HepG2 (cell line): ENCODE measurements around the gene GBP4. TPM values are rescaled to one million over a fixed set of nuclear protein-coding genes. Genes with fewer than 3 reads are reported as not detected.

Experiments
- ATAC-seq: fragments of 200-7000 bp; cut with Tn5 transposase; 3 replicates; pipeline ENCODE4 v1.9.1; 2020; ENCODE audit warnings: mild to moderate bottlenecking, moderate library complexity
- BruUV-seq: library from RNA; stranded (reverse); fragments of 400-500 nt; replicated peaks from 2 replicates; lab custom pipeline; 2021; lab: Mats Ljungman, UMichigan
- CTCF ChIA-PET: fragments of 300-600 bp; formaldehyde crosslinking; extraction: SDS; loops from one replicate; lab custom pipeline; 2021; ENCODE audit warnings: low total read pairs, inconsistent platforms, low intra/inter-chr PET ratio; lab: Yijun Ruan, JAX
- POLR2A ChIA-PET: fragments of 350-600 bp; sonication (Branson Sonifier 250); formaldehyde crosslinking; loops from one replicate; lab custom pipeline; 2020; ENCODE audit warnings: antibody characterized with exemption, inconsistent platforms; lab: Yijun Ruan, JAX
- DNase-seq: peaks from one replicate; pipeline ENCODE4 v3.0.0-alpha.2; 2015; ENCODE audit warnings: low spot score
- FAIRE-seq: peaks from 3 replicates; lab custom pipeline; 2011; peaks lifted over from hg19 to GRCh38; lab: Jason Lieb, UNC
- H2AFZ ChIP-seq: one replicate; pipeline ENCODE4 v1.6.1; 2011; ENCODE audit warnings: low read length, inconsistent platforms
- H3K27ac ChIP-seq: fragments of 300-600 bp; 3 replicates; pipeline ENCODE4 v1.8.0; 2011; ENCODE audit warnings: mixed run types, mild to moderate bottlenecking, mixed read lengths, low read length, inconsistent platforms; ENCODE audit not compliant: insufficient read depth; ENCODE audit errors: extremely low read length
- H3K27me3 ChIP-seq, 2 experiments: fragments of 200-600 bp in 1 of 2; 2 replicates in 1 of 2; 3 replicates in 1 of 2; pipeline versions ENCODE4 v1.6.0 to v1.8.0; 2011; ENCODE audit warnings: low read length in 2 of 2, mild to moderate bottlenecking in 2 of 2, moderate library complexity in 2 of 2, inconsistent platforms in 1 of 2; ENCODE audit not compliant: insufficient read depth in 2 of 2, control insufficient read depth in 1 of 2
- H3K36me3 ChIP-seq, 2 experiments: fragments of 200-600 bp in 1 of 2; replicated peaks in 1 of 2; 2 replicates in 1 of 2; 3 replicates in 1 of 2; pipeline versions ENCODE4 v1.5.1 to v1.8.0; 2011; ENCODE audit warnings: low read length in 2 of 2, inconsistent platforms in 1 of 2; ENCODE audit not compliant: insufficient read depth in 2 of 2, control insufficient read depth in 1 of 2
- H3K4me1 ChIP-seq: 2 replicates; pipeline ENCODE4 v1.5.1; 2012; ENCODE audit warnings: low read length, inconsistent platforms; ENCODE audit not compliant: insufficient read depth
- H3K4me2 ChIP-seq: 2 replicates; pipeline ENCODE4 v1.6.0; 2011; ENCODE audit warnings: low read depth, low read length, inconsistent platforms
- H3K4me3 ChIP-seq, 3 experiments: fragments of 200-600 bp in 1 of 3; sonication (generic), shearing (Covaris generic) in 1 of 3; replicated peaks in 1 of 3; 2 replicates each; pipeline ENCODE4 v1.5.1; 2011 to 2016; ENCODE audit warnings: low read length in 3 of 3, inconsistent platforms in 2 of 3, low read depth in 2 of 3, mild to moderate bottlenecking in 2 of 3, control low read depth in 1 of 3, mixed read lengths in 1 of 3; ENCODE audit not compliant: insufficient read depth in 1 of 3
- H3K79me2 ChIP-seq: one replicate; pipeline ENCODE4 v1.6.1; 2011; ENCODE audit warnings: low read length, inconsistent platforms; ENCODE audit not compliant: insufficient read depth
- H3K9ac ChIP-seq: 2 replicates; pipeline ENCODE4 v1.6.0; 2011; ENCODE audit warnings: mild to moderate bottlenecking, low read depth, low read length, inconsistent platforms; ENCODE audit not compliant: insufficient read depth
- H3K9me3 ChIP-seq: 2 replicates; pipeline ENCODE4 v1.5.1; 2012; ENCODE audit warnings: mild to moderate bottlenecking, low read length
- H4K20me1 ChIP-seq: 2 replicates; pipeline ENCODE4 v1.6.0; 2011; ENCODE audit warnings: inconsistent platforms, mild to moderate bottlenecking, low read length, moderate library complexity; ENCODE audit not compliant: insufficient read depth
- FOXC1 ChIP-seq: sonication (generic); formaldehyde crosslinking; IDR thresholded peaks from 2 replicates; pipeline ENCODE4 v1.8.0; 2022; ENCODE audit warnings: mild to moderate bottlenecking, missing genetic modification reagents, borderline replicate concordance
- GPBP1L1 ChIP-seq: sonication (generic); formaldehyde crosslinking; IDR thresholded peaks from 2 replicates; pipeline ENCODE4 v1.5.0; 2020; ENCODE audit warnings: mild to moderate bottlenecking, missing genetic modification reagents
- KAT8 ChIP-seq: IDR thresholded peaks from 2 replicates; pipeline ENCODE4 v1.6.1; 2016; ENCODE audit warnings: missing genetic modification reagents, missing compliant biosample characterization
- NR2C2 ChIP-seq: sonication (generic); formaldehyde crosslinking; IDR thresholded peaks from 2 replicates; pipeline ENCODE4 v1.4.0; 2020; ENCODE audit warnings: missing genetic modification reagents, mild to moderate bottlenecking, moderate library complexity, borderline replicate concordance
- RNF219 ChIP-seq: sonication (generic); formaldehyde crosslinking; IDR thresholded peaks from 2 replicates; pipeline ENCODE4 v1.5.0; 2020; ENCODE audit warnings: mild to moderate bottlenecking, missing genetic modification reagents
- SOX13 ChIP-seq, 3 experiments: fragments of 450-650 bp in 1 of 3; sonication (generic) in 1 of 3; formaldehyde crosslinking in 1 of 3; IDR thresholded peaks in 2 of 3; conservative IDR thresholded peaks in 1 of 3; 2 replicates each; pipeline versions ENCODE4 v1.5.0 to v1.6.1; 2016 to 2020; ENCODE audit warnings: antibody characterized with exemption in 1 of 3, mild to moderate bottlenecking in 1 of 3, missing compliant biosample characterization in 1 of 3, missing genetic modification reagents in 1 of 3, moderate library complexity in 1 of 3
- TERF1 ChIP-seq: sonication (generic); formaldehyde crosslinking; IDR thresholded peaks from 2 replicates; pipeline ENCODE4 v1.8.0; 2022; ENCODE audit warnings: mild to moderate bottlenecking, missing genetic modification reagents, moderate library complexity
- ZNF180 ChIP-seq: sonication (generic); formaldehyde crosslinking; IDR thresholded peaks from 2 replicates; pipeline ENCODE4 v1.4.0; 2020; ENCODE audit warnings: low read depth, missing genetic modification reagents, borderline replicate concordance
- ZNF713 ChIP-seq: sonication (generic); formaldehyde crosslinking; IDR thresholded peaks from 2 replicates; pipeline ENCODE4 v1.4.0; 2020; ENCODE audit warnings: mild to moderate bottlenecking, missing genetic modification reagents
- WGBS: methylation state at CpG from one replicate; pipeline ENCODE4 v1.1.6; 2017; ENCODE audit warnings: low lambda C conversion rate; 5-methylcytosine and 5-hydroxymethylcytosine counted together
- in situ Hi-C: cut with HindIII; loops from 2 replicates; pipeline ENCODE4 v1.10.0; 2017; ENCODE audit warnings: low pct_unique_long_range_greater_than_20kb; ENCODE audit not compliant: extremely low pct_ligation_motif_present
- intact Hi-C: fragments of 100-400 bp; cut with micrococcal nuclease; formaldehyde crosslinking; loops from one replicate; pipeline ENCODE4 v1.10.0; 2022; ENCODE audit not compliant: unreplicated experiment
- polyA plus RNA-seq, 8 experiments: library from polyadenylated mRNA; depleted of rRNA in 3 of 8; stranded (reverse) in 7 of 8; unstranded in 1 of 8; fragments of >200 nt; fragmentation: Illumina TruSeq in 4 of 8; extraction: Trizol in 4 of 8; gene quantifications; 2 replicates each; pipeline versions ENCODE4 v1.2.1 to v1.2.3, GENCODE V29; 2011 to 2016; ENCODE audit warnings: low read depth in 4 of 8, missing spikeins in 1 of 8, mixed read lengths in 1 of 8; ENCODE audit not compliant: insufficient read depth in 1 of 8
- total RNA-seq, 5 experiments: library from RNA; depleted of rRNA; stranded (reverse); fragments of >200 nt; fragmentation: Illumina TruSeq; extraction: Trizol; gene quantifications; 2 replicates each; pipeline ENCODE4 v1.2.3, GENCODE V29; 2016; ENCODE audit warnings: low read depth in 1 of 5
- TF ChIP-seq, protein P1 (sequence below): sonication (generic); formaldehyde crosslinking; IDR thresholded peaks from 2 replicates; pipeline ENCODE4 v1.8.1; 2022; ENCODE audit warnings: mild to moderate bottlenecking, missing genetic modification reagents
- TF ChIP-seq, protein P2 (sequence below), 2 experiments: IDR thresholded peaks; 2 replicates each; pipeline ENCODE4 v1.6.1; 2011 to 2012; ENCODE audit warnings: low read length in 2 of 2, borderline replicate concordance in 1 of 2, low read depth in 1 of 2, mild to moderate bottlenecking in 1 of 2, moderate library complexity in 1 of 2

The GBP4 gene
- total and polyA plus RNA-seq, 2 of the 13 experiments (the other 11 are each of a cell fraction or from before 2014, with no cell fraction given) = not detected

- no peak for TF ChIP-seq RNF219 (CRISPR knock-in tag)
Observed at GRCh38 chr1:89175601-89176256, 23.0 kb downstream of the GBP4 start, which contains the start of gene GBP7 (continued).

DNA sequence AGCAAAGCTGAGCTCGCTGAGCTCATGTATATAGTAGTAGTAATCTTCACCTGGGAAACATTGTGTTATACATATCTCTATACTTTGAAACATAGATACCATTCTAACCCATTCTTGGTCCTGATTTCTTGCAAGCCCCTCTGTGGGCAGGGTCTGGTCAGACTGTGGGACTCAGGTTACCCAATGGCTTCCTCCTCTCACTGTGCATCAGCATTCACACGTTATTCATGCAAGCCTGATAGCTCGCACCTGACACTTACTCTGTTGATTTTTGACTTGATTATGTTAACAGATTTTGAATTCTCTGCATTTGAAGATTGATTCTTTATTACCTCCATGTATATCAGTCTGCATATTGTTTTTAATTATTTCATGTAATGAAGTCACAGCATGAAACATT, 24.3 kb downstream of the GBP4 start:
- Histone ChIP-seq H3K4me2 (no peak overlapping the region), H3K27ac (no peak overlapping the region), H4K20me1 (no peaks in the 10 kb centered on the region), H3K27me3 (no peaks in the 10 kb centered on the region; a peak in 2 of 5 replicates), H2AFZ (no peak overlapping the region), H3K79me2 (no peaks in the 10 kb centered on the region), H3K4me1 (no peaks in the 10 kb centered on the region), H3K9me3 (no peaks in the 10 kb centered on the region), H3K4me3 (no peak overlapping the region), H3K9ac (no peak overlapping the region), H3K36me3 (no peaks in the 10 kb centered on the region)
- ChIA-PET POLR2A (no interaction called here), CTCF (no interaction called here)
- in situ Hi-C loops (no loop called here), intact Hi-C loops (no loop called here)
- FAIRE-seq = no peak
- ATAC-seq = no peak
- no TSS peak for BruUV-seq
- no peak for DNase-seq
- WGBS = 4% methylated on average over 3 of the region's 3 CpGs
- TF ChIP-seq ZNF180 (CRISPR knock-in tag) (no peak), FOXC1 (no peak), KAT8 (CRISPR knock-in tag) (no peak), TERF1 (CRISPR knock-in tag) (no peak), ZNF713 (no peak), SOX13 (IDR thresholded peaks at IDR 0.05) (no peak), SOX13 (CRISPR knock-in tag; conservative IDR thresholded peaks at IDR 0.05 in 1 of 2, IDR thresholded peaks at IDR 0.05 in 1 of 2) (no peak), GPBP1L1 (no peak), NR2C2 (no peak)
- TF ChIP-seq, protein P1, sequence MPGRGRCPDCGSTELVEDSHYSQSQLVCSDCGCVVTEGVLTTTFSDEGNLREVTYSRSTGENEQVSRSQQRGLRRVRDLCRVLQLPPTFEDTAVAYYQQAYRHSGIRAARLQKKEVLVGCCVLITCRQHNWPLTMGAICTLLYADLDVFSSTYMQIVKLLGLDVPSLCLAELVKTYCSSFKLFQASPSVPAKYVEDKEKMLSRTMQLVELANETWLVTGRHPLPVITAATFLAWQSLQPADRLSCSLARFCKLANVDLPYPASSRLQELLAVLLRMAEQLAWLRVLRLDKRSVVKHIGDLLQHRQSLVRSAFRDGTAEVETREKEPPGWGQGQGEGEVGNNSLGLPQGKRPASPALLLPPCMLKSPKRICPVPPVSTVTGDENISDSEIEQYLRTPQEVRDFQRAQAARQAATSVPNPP = no peak
- TF ChIP-seq, protein P2, sequence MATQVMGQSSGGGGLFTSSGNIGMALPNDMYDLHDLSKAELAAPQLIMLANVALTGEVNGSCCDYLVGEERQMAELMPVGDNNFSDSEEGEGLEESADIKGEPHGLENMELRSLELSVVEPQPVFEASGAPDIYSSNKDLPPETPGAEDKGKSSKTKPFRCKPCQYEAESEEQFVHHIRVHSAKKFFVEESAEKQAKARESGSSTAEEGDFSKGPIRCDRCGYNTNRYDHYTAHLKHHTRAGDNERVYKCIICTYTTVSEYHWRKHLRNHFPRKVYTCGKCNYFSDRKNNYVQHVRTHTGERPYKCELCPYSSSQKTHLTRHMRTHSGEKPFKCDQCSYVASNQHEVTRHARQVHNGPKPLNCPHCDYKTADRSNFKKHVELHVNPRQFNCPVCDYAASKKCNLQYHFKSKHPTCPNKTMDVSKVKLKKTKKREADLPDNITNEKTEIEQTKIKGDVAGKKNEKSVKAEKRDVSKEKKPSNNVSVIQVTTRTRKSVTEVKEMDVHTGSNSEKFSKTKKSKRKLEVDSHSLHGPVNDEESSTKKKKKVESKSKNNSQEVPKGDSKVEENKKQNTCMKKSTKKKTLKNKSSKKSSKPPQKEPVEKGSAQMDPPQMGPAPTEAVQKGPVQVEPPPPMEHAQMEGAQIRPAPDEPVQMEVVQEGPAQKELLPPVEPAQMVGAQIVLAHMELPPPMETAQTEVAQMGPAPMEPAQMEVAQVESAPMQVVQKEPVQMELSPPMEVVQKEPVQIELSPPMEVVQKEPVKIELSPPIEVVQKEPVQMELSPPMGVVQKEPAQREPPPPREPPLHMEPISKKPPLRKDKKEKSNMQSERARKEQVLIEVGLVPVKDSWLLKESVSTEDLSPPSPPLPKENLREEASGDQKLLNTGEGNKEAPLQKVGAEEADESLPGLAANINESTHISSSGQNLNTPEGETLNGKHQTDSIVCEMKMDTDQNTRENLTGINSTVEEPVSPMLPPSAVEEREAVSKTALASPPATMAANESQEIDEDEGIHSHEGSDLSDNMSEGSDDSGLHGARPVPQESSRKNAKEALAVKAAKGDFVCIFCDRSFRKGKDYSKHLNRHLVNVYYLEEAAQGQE (IDR thresholded peaks at IDR 0.05; ENCODE audit: borderline replicate concordance in 1 of 2, low read depth in 1 of 2, low read length in 2 of 2) = no peak
